ENCODE data around the gene ELK1.

DNA sequence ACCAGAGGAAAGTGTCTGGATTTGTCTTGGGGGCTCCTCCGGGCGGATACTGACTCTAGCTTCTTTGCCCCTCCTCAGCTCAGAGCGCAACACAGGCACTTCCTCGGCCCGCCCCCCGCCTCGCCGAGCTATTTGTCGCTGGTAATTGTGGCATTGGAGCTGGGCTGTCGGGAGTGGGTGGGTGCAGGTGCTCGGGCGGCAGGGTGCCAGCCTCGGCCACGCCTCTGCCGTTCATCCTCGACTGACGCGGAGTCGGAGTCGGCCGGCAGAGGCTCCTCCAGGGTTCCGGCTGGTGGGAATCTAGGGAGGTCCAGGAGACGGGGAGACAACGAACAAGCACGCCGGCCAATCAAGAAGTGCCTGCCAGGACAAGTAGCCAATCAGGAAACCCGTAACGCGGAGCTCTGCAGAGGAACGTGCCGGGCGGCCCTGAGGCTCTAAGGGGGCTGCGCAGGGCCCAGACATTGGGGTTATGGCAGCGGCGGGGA, 26.8 kb downstream of the ELK1 start:
- TF ChIP-seq, protein P1, sequence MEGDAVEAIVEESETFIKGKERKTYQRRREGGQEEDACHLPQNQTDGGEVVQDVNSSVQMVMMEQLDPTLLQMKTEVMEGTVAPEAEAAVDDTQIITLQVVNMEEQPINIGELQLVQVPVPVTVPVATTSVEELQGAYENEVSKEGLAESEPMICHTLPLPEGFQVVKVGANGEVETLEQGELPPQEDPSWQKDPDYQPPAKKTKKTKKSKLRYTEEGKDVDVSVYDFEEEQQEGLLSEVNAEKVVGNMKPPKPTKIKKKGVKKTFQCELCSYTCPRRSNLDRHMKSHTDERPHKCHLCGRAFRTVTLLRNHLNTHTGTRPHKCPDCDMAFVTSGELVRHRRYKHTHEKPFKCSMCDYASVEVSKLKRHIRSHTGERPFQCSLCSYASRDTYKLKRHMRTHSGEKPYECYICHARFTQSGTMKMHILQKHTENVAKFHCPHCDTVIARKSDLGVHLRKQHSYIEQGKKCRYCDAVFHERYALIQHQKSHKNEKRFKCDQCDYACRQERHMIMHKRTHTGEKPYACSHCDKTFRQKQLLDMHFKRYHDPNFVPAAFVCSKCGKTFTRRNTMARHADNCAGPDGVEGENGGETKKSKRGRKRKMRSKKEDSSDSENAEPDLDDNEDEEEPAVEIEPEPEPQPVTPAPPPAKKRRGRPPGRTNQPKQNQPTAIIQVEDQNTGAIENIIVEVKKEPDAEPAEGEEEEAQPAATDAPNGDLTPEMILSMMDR (IDR thresholded peaks at IDR 0.05; ENCODE audit: low read depth, low read length, poor library complexity, severe bottlenecking), result no peak
- no peak for TF ChIP-seq EZH2phosphoT487 (IDR thresholded peaks at IDR 0.05; ENCODE audit: borderline replicate concordance, low read length)
